ENCODE results near the gene KLHDC1.

DNA sequence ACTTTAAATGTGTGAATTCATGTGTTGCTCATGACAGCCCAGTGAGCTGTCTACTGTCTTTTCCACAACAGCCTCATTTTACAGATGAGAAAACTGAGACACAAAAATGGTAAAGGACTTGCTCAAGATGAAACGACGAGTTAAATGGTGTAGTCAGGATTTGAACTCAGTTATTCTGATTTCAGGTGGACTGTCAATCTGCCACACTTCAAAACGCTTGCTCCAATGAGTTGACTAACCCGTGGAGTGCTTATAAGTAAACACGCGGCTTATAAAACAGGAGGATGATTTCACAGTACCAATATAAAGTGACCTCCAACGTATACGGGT, 4.3 kb upstream of the KLHDC1 start:
- no peak for TF ChIP-seq POLR2A (IDR thresholded peaks at IDR 0.05; ENCODE audit: extremely low read depth, insufficient read length)
- TF ChIP-seq, protein P1, sequence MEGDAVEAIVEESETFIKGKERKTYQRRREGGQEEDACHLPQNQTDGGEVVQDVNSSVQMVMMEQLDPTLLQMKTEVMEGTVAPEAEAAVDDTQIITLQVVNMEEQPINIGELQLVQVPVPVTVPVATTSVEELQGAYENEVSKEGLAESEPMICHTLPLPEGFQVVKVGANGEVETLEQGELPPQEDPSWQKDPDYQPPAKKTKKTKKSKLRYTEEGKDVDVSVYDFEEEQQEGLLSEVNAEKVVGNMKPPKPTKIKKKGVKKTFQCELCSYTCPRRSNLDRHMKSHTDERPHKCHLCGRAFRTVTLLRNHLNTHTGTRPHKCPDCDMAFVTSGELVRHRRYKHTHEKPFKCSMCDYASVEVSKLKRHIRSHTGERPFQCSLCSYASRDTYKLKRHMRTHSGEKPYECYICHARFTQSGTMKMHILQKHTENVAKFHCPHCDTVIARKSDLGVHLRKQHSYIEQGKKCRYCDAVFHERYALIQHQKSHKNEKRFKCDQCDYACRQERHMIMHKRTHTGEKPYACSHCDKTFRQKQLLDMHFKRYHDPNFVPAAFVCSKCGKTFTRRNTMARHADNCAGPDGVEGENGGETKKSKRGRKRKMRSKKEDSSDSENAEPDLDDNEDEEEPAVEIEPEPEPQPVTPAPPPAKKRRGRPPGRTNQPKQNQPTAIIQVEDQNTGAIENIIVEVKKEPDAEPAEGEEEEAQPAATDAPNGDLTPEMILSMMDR (IDR thresholded peaks at IDR 0.05; ENCODE audit: low read depth, low read length), result no peak
- TF ChIP-seq MYC (IDR thresholded peaks at IDR 0.05; ENCODE audit: low read depth, low read length), result no peak
- TF ChIP-seq, protein P2, sequence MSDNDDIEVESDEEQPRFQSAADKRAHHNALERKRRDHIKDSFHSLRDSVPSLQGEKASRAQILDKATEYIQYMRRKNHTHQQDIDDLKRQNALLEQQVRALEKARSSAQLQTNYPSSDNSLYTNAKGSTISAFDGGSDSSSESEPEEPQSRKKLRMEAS (IDR thresholded peaks at IDR 0.05; ENCODE audit: low read depth, low read length), result no peak

Data from NB4 (cell line).